Calu3 (cell line): ENCODE data around the gene CCDC121. TPM values are rescaled to one million over a fixed set of nuclear protein-coding genes. Genes with fewer than 3 reads are reported as not detected.

Experiments
- BruUV-seq: library from RNA; stranded (reverse); fragments of 400-500 nt; replicated peaks from 2 replicates; lab custom pipeline; 2021; lab: Mats Ljungman, UMichigan
- CTCF ChIA-PET: fragments of 300-600 bp; sonication (Branson Sonifier 250); formaldehyde crosslinking; loops from one replicate; lab custom pipeline; 2022; ENCODE audit warnings: antibody characterized with exemption; lab: Charles Lee
- DNase-seq: peaks from one replicate; pipeline ENCODE4 v3.0.0; 2022
- H3K27ac Mint-ChIP-seq: one replicate; pipeline ENCODE4 v1.8.0; 2022; ENCODE audit warnings: mixed read lengths; ENCODE audit not compliant: unreplicated experiment
- H3K27me3 Mint-ChIP-seq: one replicate; pipeline ENCODE4 v1.8.0; 2022; ENCODE audit warnings: mixed read lengths; ENCODE audit not compliant: unreplicated experiment
- H3K36me3 Mint-ChIP-seq: one replicate; pipeline ENCODE4 v1.8.0; 2022; ENCODE audit warnings: mild to moderate bottlenecking, moderate library complexity, mixed read lengths; ENCODE audit not compliant: insufficient read depth, unreplicated experiment
- H3K4me1 Mint-ChIP-seq: one replicate; pipeline ENCODE4 v1.8.0; 2022; ENCODE audit warnings: mild to moderate bottlenecking, low read depth, mixed read lengths; ENCODE audit not compliant: unreplicated experiment
- H3K4me3 Mint-ChIP-seq: one replicate; pipeline ENCODE4 v1.8.0; 2022; ENCODE audit warnings: mild to moderate bottlenecking, low read depth, moderate library complexity, mixed read lengths; ENCODE audit not compliant: unreplicated experiment
- H3K9me3 Mint-ChIP-seq: one replicate; pipeline ENCODE4 v1.8.0; 2022; ENCODE audit warnings: low read depth, mixed read lengths; ENCODE audit not compliant: unreplicated experiment
- intact Hi-C: fragments of 100-400 bp; cut with micrococcal nuclease; formaldehyde crosslinking; loops from one replicate; pipeline ENCODE4 v1.10.0; 2022; ENCODE audit not compliant: unreplicated experiment
- total RNA-seq: library from RNA; stranded (reverse); gene quantifications from 2 replicates; pipeline ENCODE4 v1.2.3, GENCODE V29; 2022
- TF ChIP-seq, protein P1 (sequence below): fragments of 200-600 bp; IDR thresholded peaks from one replicate; pipeline ENCODE4 v1.8.0; 2022; ENCODE audit warnings: antibody characterized with exemption; ENCODE audit not compliant: unreplicated experiment

CCDC121 gene
- total RNA-seq, 1 experiment from 2014 or later, result 6.3 TPM

DNA sequence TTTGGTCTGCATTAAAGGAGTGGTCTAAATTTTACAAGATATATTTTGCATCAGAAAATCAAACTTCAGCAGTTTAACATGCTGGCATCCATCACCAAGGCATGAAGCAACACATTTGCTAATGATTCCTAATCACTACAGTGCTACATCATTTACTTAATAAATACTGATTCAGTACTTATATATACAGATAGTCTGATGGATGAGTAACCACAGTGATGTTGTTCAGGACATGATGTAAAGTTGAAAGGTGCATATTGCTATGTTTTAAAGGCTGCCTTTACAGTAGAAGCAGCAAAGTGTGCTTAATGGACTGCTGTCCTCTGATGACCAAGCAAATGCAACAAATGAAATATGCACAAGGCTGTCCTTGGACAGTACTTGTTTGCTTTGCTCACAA is 23.5 kb upstream of the CCDC121 start:
- TF ChIP-seq, protein P1, sequence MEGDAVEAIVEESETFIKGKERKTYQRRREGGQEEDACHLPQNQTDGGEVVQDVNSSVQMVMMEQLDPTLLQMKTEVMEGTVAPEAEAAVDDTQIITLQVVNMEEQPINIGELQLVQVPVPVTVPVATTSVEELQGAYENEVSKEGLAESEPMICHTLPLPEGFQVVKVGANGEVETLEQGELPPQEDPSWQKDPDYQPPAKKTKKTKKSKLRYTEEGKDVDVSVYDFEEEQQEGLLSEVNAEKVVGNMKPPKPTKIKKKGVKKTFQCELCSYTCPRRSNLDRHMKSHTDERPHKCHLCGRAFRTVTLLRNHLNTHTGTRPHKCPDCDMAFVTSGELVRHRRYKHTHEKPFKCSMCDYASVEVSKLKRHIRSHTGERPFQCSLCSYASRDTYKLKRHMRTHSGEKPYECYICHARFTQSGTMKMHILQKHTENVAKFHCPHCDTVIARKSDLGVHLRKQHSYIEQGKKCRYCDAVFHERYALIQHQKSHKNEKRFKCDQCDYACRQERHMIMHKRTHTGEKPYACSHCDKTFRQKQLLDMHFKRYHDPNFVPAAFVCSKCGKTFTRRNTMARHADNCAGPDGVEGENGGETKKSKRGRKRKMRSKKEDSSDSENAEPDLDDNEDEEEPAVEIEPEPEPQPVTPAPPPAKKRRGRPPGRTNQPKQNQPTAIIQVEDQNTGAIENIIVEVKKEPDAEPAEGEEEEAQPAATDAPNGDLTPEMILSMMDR, result no peak
- intact Hi-C loops, result no loop called here
- H3K27ac Mint-ChIP-seq, result peak overlapping the region; percentile 12
- CTCF ChIA-PET, result interaction anchor here (1.0 kb wide), 1 partner anchor 11 kb away, joined by 4 read pairs; the partner anchor contains the start of genes SLC4A1AP and SUPT7L
- H3K4me1 Mint-ChIP-seq, result peaks cover 23% of the 10 kb centered on the region
- no peak for DNase-seq
- H3K27me3 Mint-ChIP-seq, result no peaks in the 10 kb centered on the region
- H3K4me3 Mint-ChIP-seq, result no peak overlapping the region
- peaks cover 51% of the 10 kb centered on the region for H3K36me3 Mint-ChIP-seq
- no peaks in the 10 kb centered on the region for H3K9me3 Mint-ChIP-seq
- no TSS peak for BruUV-seq

- intact Hi-C loops, result no loop called here
- peaks cover 23% of the 10 kb centered on the region for H3K4me1 Mint-ChIP-seq
- TF ChIP-seq, protein P1, result no peak
- no peak overlapping the region for H3K27ac Mint-ChIP-seq
- H3K36me3 Mint-ChIP-seq, result peaks cover 57% of the 10 kb centered on the region
- no TSS peak for BruUV-seq
- no peak overlapping the region for H3K4me3 Mint-ChIP-seq
- no peaks in the 10 kb centered on the region for H3K9me3 Mint-ChIP-seq
- DNase-seq, result no peak
- CTCF ChIA-PET, result no interaction called here
- no peaks in the 10 kb centered on the region for H3K27me3 Mint-ChIP-seq
Observed at GRCh38 chr2:27651056-27651455, 22.2 kb upstream of the CCDC121 start.

GRCh38 chr2:27647737-27648136 is 18.9 kb upstream of the CCDC121 start:
- intact Hi-C loops, result no loop called here
- H3K4me3 Mint-ChIP-seq, result no peak overlapping the region
- CTCF ChIA-PET, result interaction anchor here (0.8 kb wide), 1 partner anchor 126 kb away, joined by 4 read pairs; no protein-coding TSS in a partner anchor
- no peak overlapping the region for H3K27ac Mint-ChIP-seq
- no TSS peak for BruUV-seq
- H3K36me3 Mint-ChIP-seq, result peaks cover 52% of the 10 kb centered on the region
- TF ChIP-seq, protein P1, result no peak
- H3K9me3 Mint-ChIP-seq, result no peaks in the 10 kb centered on the region
- no peaks in the 10 kb centered on the region for H3K27me3 Mint-ChIP-seq
- H3K4me1 Mint-ChIP-seq, result peaks cover 6% of the 10 kb centered on the region
- no peak for DNase-seq

- BruUV-seq, result no TSS peak
- H3K36me3 Mint-ChIP-seq, result peaks cover 52% of the 10 kb centered on the region
- TF ChIP-seq, protein P1, result no peak
Observed at GRCh38 chr2:27647289-27647688, 18.5 kb upstream of the CCDC121 start.

More at GRCh38 chr2:27647289-27647688, 18.5 kb upstream of the CCDC121 start:
- peaks cover 2% of the 10 kb centered on the region for H3K4me1 Mint-ChIP-seq
- no peak overlapping the region for H3K4me3 Mint-ChIP-seq
- intact Hi-C loops, result no loop called here
- no peak for DNase-seq
- CTCF ChIA-PET, result interaction anchor here (0.8 kb wide), 1 partner anchor 126 kb away, joined by 4 read pairs; no protein-coding TSS in a partner anchor
- no peaks in the 10 kb centered on the region for H3K9me3 Mint-ChIP-seq
- H3K27ac Mint-ChIP-seq, result no peak overlapping the region
- no peaks in the 10 kb centered on the region for H3K27me3 Mint-ChIP-seq
